Activated CD8-positive, alpha-beta memory T cell treated with anti-CD3 and anti-CD28 coated beads, Interleukin-2, amount 10 ng/mL, durations not matched to agents 7 days and 5 days (primary cell): Measurements from ENCODE around the gene RFX2. TPM values are rescaled to one million over a fixed set of nuclear protein-coding genes. Genes with fewer than 3 reads are reported as not detected.
A peak's percentile ranks its signal among the peaks of the same experiment; 100 is the strongest.

Experiments used
- ATAC-seq: fragments of 150-1000 bp; cut with Tn5 transposase; one replicate; pipeline ENCODE4 v1.10.0; 2021; ENCODE audit warnings: moderate library complexity
- CTCF ChIA-PET: fragments of 350-600 bp; sonication (Branson Sonifier 250); formaldehyde crosslinking; loops from one replicate; lab custom pipeline; 2021; ENCODE audit warnings: antibody characterized with exemption; lab: Charles Lee
- DNase-seq: peaks from one replicate; pipeline ENCODE4 v3.0.0-alpha.2; 2020
- H3K27ac Mint-ChIP-seq: one replicate; pipeline ENCODE4 v1.8.0; 2021; ENCODE audit warnings: mild to moderate bottlenecking, mixed read lengths
- H3K27me3 Mint-ChIP-seq: one replicate; pipeline ENCODE4 v1.8.0; 2021; ENCODE audit warnings: mixed read lengths
- H3K36me3 Mint-ChIP-seq: one replicate; pipeline ENCODE4 v1.8.0; 2021; ENCODE audit warnings: mild to moderate bottlenecking, mixed read lengths
- H3K4me1 Mint-ChIP-seq: one replicate; pipeline ENCODE4 v1.8.0; 2021; ENCODE audit warnings: mixed read lengths
- H3K4me3 Mint-ChIP-seq: one replicate; pipeline ENCODE4 v1.8.0; 2021; ENCODE audit warnings: mild to moderate bottlenecking, moderate library complexity, mixed read lengths
- H3K9me3 Mint-ChIP-seq: one replicate; pipeline ENCODE4 v1.8.0; 2022; ENCODE audit warnings: low read depth, mixed read lengths
- total RNA-seq, 2 experiments: library from RNA; stranded (reverse); gene quantifications; one replicate each; pipeline ENCODE4 v1.2.3, GENCODE V29; 2021

The RFX2 gene
- total RNA-seq, 2 experiments from 2014 or later = 9.8 to 11.7 TPM

- DNase-seq (no peak), ATAC-seq (no peak)
- no peaks in the 10 kb centered on the region for H3K4me1 Mint-ChIP-seq
- CTCF ChIA-PET = interaction anchor here (0.7 to 1.6 kb wide), 5 partner anchors 10 to 22 kb away, joined by 3 to 8 read pairs (median 3); no protein-coding TSS in a partner anchor
- peaks cover 3% of the 10 kb centered on the region for H3K36me3 Mint-ChIP-seq
- no peaks in the 10 kb centered on the region for H3K27me3 Mint-ChIP-seq
- H3K9me3 Mint-ChIP-seq = no peaks in the 10 kb centered on the region
- H3K4me3 Mint-ChIP-seq = no peak overlapping the region
- no peak overlapping the region for H3K27ac Mint-ChIP-seq
Measured at GRCh38 chr19:6000228-6000847, 110.0 kb downstream of the RFX2 start.

GRCh38 chr19:5999693-6000092, 110.6 kb downstream of the RFX2 start:
- no peak overlapping the region for H3K4me3 Mint-ChIP-seq
- CTCF ChIA-PET = interaction anchor here (0.7 to 1.4 kb wide), 2 partner anchors 10 to 13 kb away, joined by 3 read pairs; no protein-coding TSS in a partner anchor
- H3K9me3 Mint-ChIP-seq = no peaks in the 10 kb centered on the region
- DNase-seq (no peak), ATAC-seq (no peak)
- H3K27ac Mint-ChIP-seq = no peak overlapping the region
- H3K36me3 Mint-ChIP-seq = peaks cover 3% of the 10 kb centered on the region
- H3K4me1 Mint-ChIP-seq = no peaks in the 10 kb centered on the region
- H3K27me3 Mint-ChIP-seq = no peaks in the 10 kb centered on the region

GRCh38 chr19:5997371-5997770, 112.9 kb downstream of the RFX2 start:
- Mint-ChIP-seq H3K36me3 (peaks cover 3% of the 10 kb centered on the region), H3K9me3 (no peaks in the 10 kb centered on the region), H3K4me1 (no peaks in the 10 kb centered on the region), H3K4me3 (no peak overlapping the region), H3K27ac (no peak overlapping the region), H3K27me3 (no peaks in the 10 kb centered on the region)
- CTCF ChIA-PET = interaction anchor here (1.3 kb wide), 1 partner anchor 10 kb away, joined by 3 read pairs; no protein-coding TSS in a partner anchor
- ATAC-seq (no peak), DNase-seq (no peak)

- Mint-ChIP-seq H3K27ac (no peak overlapping the region), H3K27me3 (no peaks in the 10 kb centered on the region), H3K4me3 (no peak overlapping the region), H3K9me3 (no peaks in the 10 kb centered on the region), H3K36me3 (peaks cover 3% of the 10 kb centered on the region), H3K4me1 (no peaks in the 10 kb centered on the region)
- CTCF ChIA-PET = interaction anchor here (1.3 kb wide), 1 partner anchor 9 kb away, joined by 3 read pairs; no protein-coding TSS in a partner anchor
- no peak for ATAC-seq
- DNase-seq = no peak
Measured at GRCh38 chr19:5996623-5997320, 113.5 kb downstream of the RFX2 start.

- Mint-ChIP-seq H3K4me3 (no peak overlapping the region), H3K9me3 (no peaks in the 10 kb centered on the region), H3K36me3 (peaks cover 3% of the 10 kb centered on the region), H3K27ac (no peak overlapping the region), H3K27me3 (no peaks in the 10 kb centered on the region), H3K4me1 (no peaks in the 10 kb centered on the region)
- CTCF ChIA-PET = interaction anchor here (1.3 kb wide), 1 partner anchor 9 kb away, joined by 3 read pairs; no protein-coding TSS in a partner anchor
- no peak for ATAC-seq
- no peak for DNase-seq
Measured at GRCh38 chr19:5996102-5996501, 114.2 kb downstream of the RFX2 start.

GRCh38 chr19:5995606-5996005, 114.7 kb downstream of the RFX2 start:
- ATAC-seq (no peak), DNase-seq (no peak)
- H3K27me3 Mint-ChIP-seq = no peaks in the 10 kb centered on the region
- no peaks in the 10 kb centered on the region for H3K4me1 Mint-ChIP-seq
- H3K9me3 Mint-ChIP-seq = no peaks in the 10 kb centered on the region
- CTCF ChIA-PET = no interaction called here
- H3K4me3 Mint-ChIP-seq = no peak overlapping the region
- peaks cover 3% of the 10 kb centered on the region for H3K36me3 Mint-ChIP-seq
- no peak overlapping the region for H3K27ac Mint-ChIP-seq

- Mint-ChIP-seq H3K36me3 (no peaks in the 10 kb centered on the region), H3K27me3 (no peaks in the 10 kb centered on the region), H3K9me3 (no peaks in the 10 kb centered on the region), H3K27ac (no peak overlapping the region), H3K4me1 (peaks cover 3% of the 10 kb centered on the region), H3K4me3 (no peak overlapping the region)
- DNase-seq = no peak
- no peak for ATAC-seq
- CTCF ChIA-PET = no interaction called here
Measured at GRCh38 chr19:5994405-5995165, 115.7 kb downstream of the RFX2 start.

- Mint-ChIP-seq H3K36me3 (no peaks in the 10 kb centered on the region), H3K4me1 (peaks cover 6% of the 10 kb centered on the region), H3K9me3 (no peaks in the 10 kb centered on the region), H3K4me3 (no peak overlapping the region), H3K27me3 (no peaks in the 10 kb centered on the region), H3K27ac (no peak overlapping the region)
- CTCF ChIA-PET = interaction anchor here (1.0 to 2.0 kb wide), 3 partner anchors 14 to 29 kb away, joined by 3 to 4 read pairs (median 4); no protein-coding TSS in a partner anchor
- DNase-seq = no peak
- ATAC-seq = no peak
Measured at GRCh38 chr19:5993648-5994358, 116.5 kb downstream of the RFX2 start.

GRCh38 chr19:5993201-5993600, 117.1 kb downstream of the RFX2 start:
- ATAC-seq (no peak), DNase-seq (no peak)
- peaks cover 10% of the 10 kb centered on the region for H3K4me1 Mint-ChIP-seq
- no peaks in the 10 kb centered on the region for H3K36me3 Mint-ChIP-seq
- H3K9me3 Mint-ChIP-seq = no peaks in the 10 kb centered on the region
- no peak overlapping the region for H3K4me3 Mint-ChIP-seq
- H3K27ac Mint-ChIP-seq = no peak overlapping the region
- H3K27me3 Mint-ChIP-seq = no peaks in the 10 kb centered on the region
- CTCF ChIA-PET = interaction anchor here (1.0 to 2.0 kb wide), 4 partner anchors 13 to 189 kb away, joined by 3 to 4 read pairs (median 4); no protein-coding TSS in a partner anchor

GRCh38 chr19:5992756-5993155, 117.5 kb downstream of the RFX2 start:
- Mint-ChIP-seq H3K36me3 (no peaks in the 10 kb centered on the region), H3K27me3 (no peaks in the 10 kb centered on the region), H3K27ac (no peak overlapping the region), H3K9me3 (no peaks in the 10 kb centered on the region), H3K4me3 (no peak overlapping the region), H3K4me1 (peaks cover 11% of the 10 kb centered on the region)
- CTCF ChIA-PET = interaction anchor here (1.0 to 2.0 kb wide), 5 partner anchors 13 to 188 kb away, joined by 3 to 4 read pairs (median 4); no protein-coding TSS in a partner anchor
- no peak for ATAC-seq
- DNase-seq = no peak

- no peaks in the 10 kb centered on the region for H3K9me3 Mint-ChIP-seq
- no peaks in the 10 kb centered on the region for H3K27me3 Mint-ChIP-seq
- DNase-seq (no peak), ATAC-seq (no peak)
- peaks cover 19% of the 10 kb centered on the region for H3K4me1 Mint-ChIP-seq
- CTCF ChIA-PET = interaction anchor here (1.3 to 1.9 kb wide), 2 partner anchors 23 to 31 kb away, joined by 4 read pairs; no protein-coding TSS in a partner anchor
- no peak overlapping the region for H3K27ac Mint-ChIP-seq
- no peak overlapping the region for H3K4me3 Mint-ChIP-seq
- H3K36me3 Mint-ChIP-seq = no peaks in the 10 kb centered on the region
Measured at GRCh38 chr19:5991244-5991838, 119.0 kb downstream of the RFX2 start.

GRCh38 chr19:5990289-5990797, 120.0 kb downstream of the RFX2 start:
- CTCF ChIA-PET = interaction anchor here (1.0 to 8.1 kb wide), 5 partner anchors 8 to 38 kb away, joined by 3 to 82 read pairs (median 3); no protein-coding TSS in a partner anchor

More at GRCh38 chr19:5990289-5990797, 120.0 kb downstream of the RFX2 start:
- no peak for ATAC-seq
- Mint-ChIP-seq H3K36me3 (no peaks in the 10 kb centered on the region), H3K9me3 (no peaks in the 10 kb centered on the region), H3K4me3 (no peak overlapping the region), H3K4me1 (peaks cover 19% of the 10 kb centered on the region), H3K27ac (peak overlapping the region; percentile 59), H3K27me3 (no peaks in the 10 kb centered on the region)
- DNase-seq = no peak
